Esophagus muscularis mucosa (tissue), 4 donors: ENCODE results near the gene ZNF530.

Experiments
- CTCF ChIP-seq, 3 experiments: fragments of 200-600 bp in 2 of 3; fragments of 450-650 bp in 1 of 3; sonication (generic) in 2 of 3; IDR thresholded peaks; one replicate each; pipeline ENCODE4 v1.5.1; 2017 to 2019; ENCODE audit warnings: antibody characterized with exemption in 3 of 3, mild to moderate bottlenecking in 2 of 3, moderate library complexity in 1 of 3
- EP300 ChIP-seq: sonication (generic); formaldehyde crosslinking; IDR thresholded peaks from one replicate; pipeline ENCODE4 v1.6.1; 2017; ENCODE audit warnings: antibody characterized with exemption
- POLR2A ChIP-seq: fragments of 450-650 bp; IDR thresholded peaks from one replicate; pipeline ENCODE4 v1.6.1; 2017; ENCODE audit warnings: antibody characterized with exemption, moderate library complexity, mild to moderate bottlenecking, low read depth

- TF ChIP-seq CTCF (IDR thresholded peaks at IDR 0.05) (no peak), POLR2A (no peak), EP300 (no peak)
These were observed 39.6 kb upstream of the ZNF530 start for GRCh38 chr19:57560049-57560491.
